HG03460 (cell line): Measurements from ENCODE around the gene PRR29.
"Not testable (repeated sequence)": the region's sequence is repeated elsewhere in the genome, so short reads cannot be mapped to it uniquely, and the experiment has no call there.

ENCODE experiments used
- ATAC-seq: cut with Tn5 transposase; IDR thresholded peaks from one replicate; pipeline ENCODE4 v1.9.1; 2021; ENCODE audit not compliant: unreplicated experiment

Gene PRR29

DNA sequence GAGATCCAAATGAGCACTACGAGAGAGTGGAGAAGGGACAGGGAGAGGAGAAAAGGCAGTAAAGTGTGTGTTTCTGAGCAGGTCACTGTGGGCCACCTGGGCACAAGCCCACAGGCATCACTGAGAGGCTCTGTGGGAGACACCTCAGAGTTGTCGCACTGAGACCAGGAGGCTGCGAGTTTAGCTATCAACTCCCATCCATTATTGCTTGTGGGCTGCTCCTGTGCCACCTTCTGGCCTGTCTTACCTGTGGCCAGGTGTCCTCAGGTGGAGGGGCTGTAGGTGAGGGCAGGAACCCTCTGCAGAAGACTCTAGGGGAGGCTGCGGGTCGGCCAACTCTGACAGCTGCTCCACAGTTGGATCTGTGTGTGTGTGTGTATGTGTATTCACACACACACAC lies 2.5 kb upstream of the PRR29 start:
- ATAC-seq, result no peak

GRCh38 chr17:63996430-63997182 lies 1.5 kb upstream of the PRR29 start:
- no peak for ATAC-seq

DNA sequence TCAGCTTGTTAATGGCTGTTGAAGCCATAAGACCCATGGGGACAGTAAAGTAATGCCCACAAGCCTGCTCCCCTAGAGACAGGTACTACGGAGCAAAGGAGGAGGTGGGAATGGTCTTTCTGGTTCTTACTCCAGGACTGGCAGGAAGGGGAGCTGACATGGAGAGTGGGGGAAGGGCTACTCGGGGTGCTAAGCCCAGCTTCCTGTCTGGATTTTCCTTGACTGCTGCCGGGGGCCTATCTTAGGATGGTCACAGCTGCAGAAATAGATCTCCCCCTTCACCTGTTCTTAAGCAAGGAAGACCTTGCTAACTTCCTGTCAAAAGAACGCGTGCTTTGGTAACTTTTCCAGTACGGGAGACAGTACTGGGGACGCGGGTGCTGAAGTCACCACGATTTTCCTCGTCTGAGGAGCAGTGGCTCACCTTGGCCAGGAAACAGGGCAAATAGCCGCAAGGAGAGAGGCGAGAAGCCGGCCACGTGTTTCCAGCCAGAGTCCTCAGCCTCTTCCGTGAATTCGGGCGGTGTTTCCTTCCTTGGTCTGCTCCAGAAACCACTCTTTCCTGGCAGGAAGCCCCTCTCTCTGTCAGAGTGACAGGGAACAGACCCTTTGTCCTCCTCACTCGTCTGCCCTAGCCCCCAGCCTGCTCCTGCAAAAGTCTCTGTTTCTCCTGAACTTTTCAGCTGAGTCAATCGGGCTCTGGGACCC lies 656 bp upstream of the PRR29 start:
- ATAC-seq, result no peak

DNA sequence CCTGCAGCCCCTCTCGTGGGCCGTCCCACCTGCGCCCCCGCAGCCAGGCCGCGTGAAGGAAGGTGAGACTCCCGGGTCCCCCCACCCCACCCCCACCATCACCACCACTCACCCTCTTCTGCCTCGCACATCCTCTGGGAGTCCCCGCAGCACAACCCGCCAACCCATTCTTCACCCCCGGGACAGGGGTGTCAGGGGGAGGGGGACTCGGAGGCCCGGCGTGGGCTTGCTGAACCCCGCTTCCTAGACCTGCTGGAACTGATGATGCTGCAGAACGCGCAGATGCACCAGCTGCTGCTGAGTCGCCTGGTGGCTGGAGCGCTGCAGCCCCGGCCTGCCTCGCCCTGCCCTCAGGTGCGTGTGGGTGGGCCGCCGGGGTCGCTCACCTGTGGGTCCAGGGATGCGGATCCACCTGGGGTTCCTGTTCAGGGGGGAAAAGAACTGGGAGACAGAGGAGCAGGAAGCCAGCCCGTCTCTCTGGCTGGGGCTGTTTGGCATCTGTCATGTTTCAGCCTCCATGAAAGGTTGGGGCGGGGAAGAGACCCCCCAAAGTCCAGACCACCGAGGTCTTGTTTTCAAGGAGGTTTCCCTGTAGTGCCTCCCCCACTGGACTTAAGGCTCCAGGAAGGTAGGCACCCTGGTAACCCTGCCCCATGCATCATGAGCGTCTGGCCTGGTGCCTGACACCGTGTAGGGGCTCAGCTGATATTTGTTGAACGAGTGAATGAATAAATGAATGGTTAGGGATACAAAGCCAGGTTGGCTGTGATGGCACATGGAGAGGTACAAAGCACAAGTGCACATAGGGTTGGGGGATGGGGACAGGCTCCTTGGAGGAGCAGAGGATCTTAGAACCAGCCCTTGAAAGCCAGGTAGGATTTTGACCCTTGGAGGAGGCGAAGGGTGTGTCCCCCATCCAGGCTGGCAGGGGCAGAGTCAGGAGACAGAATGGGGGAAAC lies 849 bp downstream of the PRR29 start:
- ATAC-seq, result no peak

- no peak for ATAC-seq
These were observed 1.8 kb downstream of the PRR29 start for GRCh38 chr17:63999680-64000531.

DNA sequence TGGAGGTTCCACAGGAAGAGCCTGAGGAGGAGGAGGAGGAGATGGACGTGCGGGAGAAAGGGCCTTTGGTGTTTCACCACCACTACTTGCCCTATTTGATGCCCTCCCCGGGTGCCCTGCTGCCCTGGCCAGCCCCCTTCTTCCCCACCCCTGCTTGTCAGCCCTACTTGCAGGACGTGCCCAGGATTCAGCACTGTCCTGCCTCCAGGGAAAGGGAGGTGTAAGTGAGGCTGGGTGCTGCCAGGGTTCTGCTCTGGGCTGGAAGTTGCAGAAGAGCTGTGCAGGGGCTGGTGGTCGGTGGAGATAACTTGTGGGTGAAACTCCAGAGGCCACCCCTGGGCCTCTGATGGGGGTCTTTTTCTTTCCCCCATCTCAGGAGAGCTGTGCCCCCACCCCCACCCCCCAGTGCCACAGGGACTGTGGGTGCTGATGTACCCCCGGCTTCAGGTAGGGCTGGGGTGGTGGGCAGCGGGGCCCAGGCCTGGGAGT lies 3.0 kb downstream of the PRR29 start:
- no peak for ATAC-seq

- no peak for ATAC-seq
These were observed 3.8 kb downstream of the PRR29 start for GRCh38 chr17:64001763-64002529.

- no peak for ATAC-seq
These were observed 4.7 kb downstream of the PRR29 start for GRCh38 chr17:64002658-64003525.

DNA sequence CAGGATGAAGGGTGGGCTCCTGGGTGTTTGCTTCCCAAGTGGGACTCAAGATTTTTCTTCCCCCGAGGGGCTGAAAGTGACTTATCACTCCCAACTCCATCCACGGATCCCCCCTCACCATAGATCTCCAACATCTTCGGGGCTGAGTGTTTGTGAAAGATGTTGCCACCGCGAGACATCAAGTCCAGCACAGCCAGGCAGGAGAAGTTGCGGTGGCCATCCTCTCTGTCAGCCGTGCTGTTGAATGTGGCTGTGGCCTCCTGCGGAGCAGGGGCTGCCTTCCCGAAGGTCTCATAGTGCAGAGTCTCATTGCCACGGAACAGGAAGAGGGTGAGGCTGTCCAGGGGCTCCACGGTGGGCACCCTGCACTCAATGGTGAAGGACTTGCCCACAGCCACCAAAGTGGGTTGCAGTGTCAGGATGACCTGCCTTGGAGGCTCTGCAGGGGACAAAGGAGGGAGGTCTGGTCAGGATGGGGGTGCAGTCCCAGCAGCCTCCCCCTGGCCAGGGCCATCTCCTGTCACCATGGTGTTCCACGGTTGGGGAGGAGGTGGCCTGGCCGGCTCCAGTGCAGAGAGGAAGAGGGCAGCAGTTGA lies 5.5 kb downstream of the PRR29 start:
- ATAC-seq, result no peak

DNA sequence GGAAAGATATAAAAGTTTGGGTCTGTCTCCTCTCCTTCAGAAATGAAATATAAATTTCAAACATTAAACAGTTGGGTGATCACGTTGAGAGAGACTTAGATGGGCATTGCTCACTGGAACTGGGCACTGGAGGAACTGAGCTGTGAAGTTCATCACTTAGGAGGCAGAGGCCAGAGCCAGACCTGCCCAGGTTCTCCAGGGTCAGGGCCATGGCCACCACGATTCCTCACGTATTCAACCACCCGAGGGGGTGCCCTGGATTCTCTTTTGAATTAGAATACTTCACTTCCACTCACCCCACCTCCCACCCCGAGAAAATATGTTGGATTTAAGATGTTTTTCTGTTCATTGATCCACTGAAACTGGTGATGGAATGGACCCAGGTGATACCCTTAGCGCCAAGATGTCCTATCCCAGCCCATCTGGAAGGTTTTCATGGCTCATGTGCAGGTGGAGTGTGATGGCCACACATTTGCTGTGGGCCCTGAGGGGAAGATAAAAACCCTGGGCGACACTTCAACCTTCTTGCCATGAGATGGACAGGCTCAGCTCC lies 6.1 kb downstream of the PRR29 start:
- no peak for ATAC-seq

GRCh38 chr17:64004903-64005733 lies 7.0 kb downstream of the PRR29 start:
- ATAC-seq, result no peak

GRCh38 chr17:64005734-64006167 lies 7.6 kb downstream of the PRR29 start:
- ATAC-seq, result no peak

DNA sequence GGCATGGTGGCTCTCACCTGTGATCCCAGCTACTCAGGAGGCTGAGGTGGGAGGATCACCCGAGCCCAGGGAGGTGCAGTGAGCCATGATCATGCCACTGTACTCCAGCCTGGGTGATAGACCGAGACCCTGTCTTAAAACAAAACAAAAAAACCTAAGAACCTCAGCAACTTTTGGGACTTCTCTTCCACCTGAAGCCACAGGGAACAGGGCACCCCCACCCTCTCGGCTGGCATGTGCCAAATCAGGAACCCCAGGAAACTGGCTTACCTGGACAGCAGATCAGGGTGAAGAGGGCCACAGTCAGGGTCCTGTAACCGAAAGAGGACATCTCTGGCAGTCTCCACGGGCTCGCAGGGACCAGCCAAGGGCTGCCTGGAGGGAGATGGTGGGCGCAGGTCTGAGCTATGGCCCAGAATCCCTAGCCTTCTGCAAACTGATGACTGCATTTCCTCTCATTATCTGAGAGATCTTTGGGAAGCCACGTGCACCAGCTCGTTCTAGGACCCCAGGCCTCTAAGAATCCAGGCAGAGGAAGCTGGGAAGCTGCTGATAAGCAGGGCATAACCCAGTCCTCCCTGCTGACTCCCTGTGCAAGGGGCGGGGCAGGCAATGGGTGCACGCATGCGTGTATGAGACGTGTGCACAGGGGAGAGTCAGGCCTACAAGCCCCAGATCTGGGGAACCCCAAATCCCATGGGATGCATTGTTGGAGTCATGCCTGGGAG lies 8.4 kb downstream of the PRR29 start:
- ATAC-seq, result no peak

DNA sequence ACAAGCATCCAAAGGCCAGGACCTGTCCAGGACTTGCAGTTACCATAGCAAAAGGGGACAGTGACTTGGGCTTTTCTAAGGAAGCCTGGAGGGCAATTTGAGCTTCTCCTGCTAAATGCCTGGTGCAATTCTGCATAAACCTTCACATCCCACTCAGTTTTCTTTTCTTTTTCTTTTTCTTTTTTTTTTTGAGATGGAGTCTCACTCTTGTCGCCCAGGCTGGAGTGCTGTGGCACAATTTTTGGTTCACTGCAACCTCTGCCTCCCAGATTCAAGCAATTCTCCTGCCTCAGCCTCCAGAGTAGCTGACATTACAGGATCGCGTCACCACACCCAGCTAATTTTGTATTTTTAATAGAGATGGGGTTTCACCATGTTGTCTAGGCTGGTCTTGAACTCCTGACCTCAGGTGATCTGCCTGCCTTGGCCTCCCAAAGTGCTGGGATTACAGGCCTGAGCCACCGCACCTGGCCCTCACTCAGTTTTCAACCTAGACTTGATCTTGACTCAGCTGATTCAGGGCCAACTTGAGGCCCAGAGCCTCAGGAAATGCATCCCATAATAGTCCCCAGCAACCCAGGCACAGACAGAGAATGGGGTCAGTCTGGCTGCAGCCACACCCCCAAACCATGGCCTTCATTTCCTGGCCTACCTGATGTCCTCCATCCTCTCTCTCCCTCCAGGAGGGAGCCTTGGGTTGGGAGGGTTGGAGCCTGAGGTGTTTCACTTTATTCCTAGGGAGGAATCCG lies 9.1 kb downstream of the PRR29 start:
- ATAC-seq, result not testable (repeated sequence)

DNA sequence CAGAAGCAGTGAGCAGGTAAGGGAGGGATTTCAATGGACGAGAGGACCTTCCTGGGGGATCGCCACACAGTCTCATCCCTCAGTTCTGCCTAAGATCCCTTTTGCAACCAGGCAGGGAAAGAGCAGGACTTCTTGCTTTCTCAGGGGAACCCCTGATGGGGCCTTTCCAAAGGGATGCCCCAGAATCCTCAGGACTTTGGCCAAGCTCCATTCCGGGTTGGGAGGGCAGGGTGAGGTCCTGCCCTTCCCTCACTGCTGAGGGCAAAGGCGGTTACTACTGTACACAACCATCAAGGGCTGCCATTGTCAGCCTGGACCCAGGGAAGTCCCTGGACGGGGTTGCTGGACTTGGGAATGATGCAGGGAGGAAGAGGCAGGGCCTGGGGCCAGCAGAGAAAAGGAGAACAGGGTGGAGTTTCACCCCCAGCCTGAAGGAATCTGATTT lies 9.7 kb downstream of the PRR29 start:
- no peak for ATAC-seq

GRCh38 chr17:64008346-64008745 lies 10.2 kb downstream of the PRR29 start:
- ATAC-seq, result no peak
